GM19099 (cell line): Measurements from ENCODE around the gene RYR2.

Experiments
- POLR2A ChIP-seq: IDR thresholded peaks from 3 replicates; pipeline ENCODE4 v1.6.1; 2011; ENCODE audit warnings: low read depth; ENCODE audit not compliant: insufficient read length; ENCODE audit errors: extremely low read depth

The RYR2 gene

GRCh38 chr1:237226177-237226944 is 184.4 kb downstream of the RYR2 start:
- TF ChIP-seq POLR2A, result no peak

GRCh38 chr1:237227476-237227875 is 185.5 kb downstream of the RYR2 start:
- TF ChIP-seq POLR2A, result no peak

- TF ChIP-seq POLR2A, result no peak
Observed at GRCh38 chr1:237228421-237228820, 186.4 kb downstream of the RYR2 start.

GRCh38 chr1:237229333-237229732 is 187.3 kb downstream of the RYR2 start:
- no peak for TF ChIP-seq POLR2A

- no peak for TF ChIP-seq POLR2A
Observed at GRCh38 chr1:237232501-237232900, 190.5 kb downstream of the RYR2 start.

GRCh38 chr1:237235091-237235490 is 193.1 kb downstream of the RYR2 start:
- TF ChIP-seq POLR2A, result no peak

GRCh38 chr1:237237721-237238120 is 195.7 kb downstream of the RYR2 start:
- no peak for TF ChIP-seq POLR2A

- no peak for TF ChIP-seq POLR2A
Observed at GRCh38 chr1:237239248-237239647, 197.3 kb downstream of the RYR2 start.

- no peak for TF ChIP-seq POLR2A
Observed at GRCh38 chr1:237241038-237241437, 199.1 kb downstream of the RYR2 start.

GRCh38 chr1:237244778-237245177 is 202.8 kb downstream of the RYR2 start:
- no peak for TF ChIP-seq POLR2A

GRCh38 chr1:237247442-237247841 is 205.5 kb downstream of the RYR2 start:
- no peak for TF ChIP-seq POLR2A

- TF ChIP-seq POLR2A, result no peak
Observed at GRCh38 chr1:237249120-237249519, 207.1 kb downstream of the RYR2 start.

- no peak for TF ChIP-seq POLR2A
Observed at GRCh38 chr1:237250055-237250454, 208.1 kb downstream of the RYR2 start.

GRCh38 chr1:237255071-237255470 is 213.1 kb downstream of the RYR2 start:
- no peak for TF ChIP-seq POLR2A

GRCh38 chr1:237258871-237259270 is 216.9 kb downstream of the RYR2 start:
- no peak for TF ChIP-seq POLR2A

GRCh38 chr1:237261198-237261597 is 219.2 kb downstream of the RYR2 start:
- TF ChIP-seq POLR2A, result no peak

GRCh38 chr1:237267743-237268142 is 225.8 kb downstream of the RYR2 start:
- TF ChIP-seq POLR2A, result no peak
